NK-92 (cell line): ENCODE results near the gene FBXO17.

Experiments used
- DNase-seq: peaks from one replicate; lab custom pipeline; 2025; ENCODE audit not compliant: unreplicated experiment; lab: John Stamatoyannopoulos, UW

The FBXO17 gene

DNA sequence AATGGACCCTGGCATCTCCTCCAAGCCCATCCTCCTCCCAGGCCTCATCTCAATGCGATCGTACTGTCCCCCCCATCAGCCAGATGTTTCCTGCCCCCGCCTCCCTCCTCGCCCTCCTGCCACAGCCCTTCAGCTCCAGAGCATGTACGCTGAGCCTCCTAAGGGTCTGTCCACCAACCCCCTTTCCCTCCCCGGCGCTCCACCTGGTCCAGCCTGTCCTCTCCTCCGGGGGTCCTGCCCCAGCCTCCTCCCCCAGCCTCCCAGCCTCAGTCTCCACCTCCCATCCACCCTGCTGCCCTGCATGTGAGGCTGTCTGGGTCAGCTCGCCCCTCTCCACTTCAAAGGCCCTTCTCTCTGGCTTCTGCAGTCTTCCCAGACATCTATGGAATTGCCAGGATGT, 80.6 kb downstream of the FBXO17 start:
- no peak for DNase-seq

DNA sequence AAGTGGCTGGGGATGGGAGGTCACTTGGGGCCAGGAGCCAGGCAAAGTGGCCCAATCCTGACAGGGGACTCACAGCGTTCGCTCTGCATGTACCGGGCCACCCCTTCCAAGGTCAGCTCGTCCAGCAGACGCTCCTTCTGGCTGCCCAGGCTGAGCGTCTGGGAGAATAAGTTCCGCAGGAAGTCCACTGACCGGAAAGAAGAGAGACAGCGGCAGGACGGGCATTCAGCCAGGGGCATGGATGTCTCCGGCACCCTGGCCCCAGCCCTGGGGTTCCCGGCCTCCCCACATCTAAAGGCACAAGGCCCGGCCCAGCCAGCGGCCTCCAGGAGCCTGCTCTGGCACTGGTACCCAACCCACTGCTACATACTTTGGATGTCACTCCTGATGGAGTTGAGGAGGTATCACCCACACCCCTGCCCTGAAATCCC, 82.2 kb downstream of the FBXO17 start:
- DNase-seq: no peak

DNA sequence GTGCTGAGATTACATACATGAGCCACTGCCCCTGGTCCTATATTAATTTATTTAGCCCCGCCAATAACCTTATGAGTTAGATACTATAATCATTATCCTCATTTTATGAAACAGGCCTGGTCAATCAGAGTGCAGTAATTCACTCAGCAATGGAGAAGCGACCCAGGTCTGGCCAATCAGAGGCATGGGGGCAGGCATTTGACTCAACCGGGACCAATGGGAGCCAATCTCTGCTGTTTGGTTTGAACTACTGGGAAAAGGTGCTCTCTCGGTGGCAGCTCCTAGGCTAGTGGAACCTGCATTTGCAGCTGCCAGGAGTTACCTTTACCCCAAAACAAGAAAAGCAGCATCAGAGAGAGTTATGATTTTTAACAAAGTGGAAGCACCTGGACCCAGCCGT, 82.7 kb downstream of the FBXO17 start:
- DNase-seq: no peak

DNA sequence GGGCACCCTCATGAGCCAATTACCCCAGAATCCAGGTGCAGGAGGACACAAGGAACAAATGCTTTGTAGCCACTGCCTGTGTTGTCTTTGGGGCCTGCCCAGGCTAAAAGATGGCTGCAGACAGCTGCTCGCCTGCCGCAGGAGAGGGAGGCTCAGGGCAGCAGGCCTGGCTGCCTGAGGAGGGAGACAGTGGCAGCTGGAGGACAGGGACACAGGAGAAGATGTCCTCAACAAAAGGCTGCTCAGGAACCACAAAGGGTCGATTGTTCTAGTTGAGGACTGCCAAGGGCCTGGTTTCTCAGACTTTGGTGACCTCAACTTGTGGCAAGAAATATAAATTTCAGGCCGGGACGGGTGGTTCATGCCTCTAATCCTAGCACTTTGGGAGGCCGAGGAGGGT, 83.8 kb downstream of the FBXO17 start:
- no peak for DNase-seq
